Limb (tissue), 2 donors: Measurements from ENCODE around the gene SCNN1B.
"Not testable (repeated sequence)": the region's sequence is repeated elsewhere in the genome, so short reads cannot be mapped to it uniquely, and the experiment has no call there.

Experiments
- DNase-seq, 2 donors: peaks; one replicate each; pipeline ENCODE4 v3.0.0-alpha.2; 2016; ENCODE audit errors: extremely low spot score in 2 of 2

SCNN1B gene

DNA sequence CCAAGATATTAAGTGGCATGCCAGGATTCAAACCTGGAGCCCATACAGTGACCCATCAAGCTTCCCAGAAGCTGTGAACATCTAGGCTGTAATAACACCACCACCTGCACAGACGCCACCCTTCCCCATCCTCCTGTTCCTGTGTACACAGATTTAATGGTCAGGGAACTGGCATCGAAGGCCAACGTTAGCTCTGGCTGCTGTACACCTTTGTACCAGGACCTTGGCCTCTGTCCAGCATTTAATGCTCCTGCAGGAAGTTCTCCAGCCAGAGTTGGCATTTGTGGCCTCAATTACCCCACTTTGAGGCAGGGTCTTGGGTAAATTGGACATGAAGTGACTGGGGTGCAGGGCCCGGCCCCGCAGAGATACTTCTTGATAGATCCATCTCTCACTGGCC lies 49.3 kb downstream of the SCNN1B start:
- no peak for DNase-seq

DNA sequence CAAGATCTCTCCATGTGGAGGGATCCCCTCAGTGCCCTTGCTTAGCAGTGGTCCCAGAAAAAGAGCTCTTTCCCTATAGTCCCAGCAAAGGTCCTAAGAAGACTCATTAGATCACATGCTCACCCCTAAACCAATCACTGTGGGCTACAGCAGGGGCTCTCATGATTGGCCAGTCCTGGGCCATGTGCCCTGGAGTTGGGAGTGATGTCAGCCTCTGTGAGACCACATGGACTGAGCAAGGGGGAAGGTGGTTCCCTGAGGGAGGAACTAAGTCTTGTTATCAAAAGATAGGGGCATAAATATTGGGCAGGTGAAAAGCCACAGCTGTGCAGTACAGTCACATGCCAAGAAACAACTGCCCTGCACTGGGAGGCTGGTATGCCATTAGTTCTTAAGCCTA lies 51.3 kb downstream of the SCNN1B start:
- no peak for DNase-seq

GRCh38 chr16:23354246-23354645 lies 52.1 kb downstream of the SCNN1B start:
- no peak for DNase-seq

GRCh38 chr16:23355106-23355670 lies 53.1 kb downstream of the SCNN1B start:
- DNase-seq = no peak

DNA sequence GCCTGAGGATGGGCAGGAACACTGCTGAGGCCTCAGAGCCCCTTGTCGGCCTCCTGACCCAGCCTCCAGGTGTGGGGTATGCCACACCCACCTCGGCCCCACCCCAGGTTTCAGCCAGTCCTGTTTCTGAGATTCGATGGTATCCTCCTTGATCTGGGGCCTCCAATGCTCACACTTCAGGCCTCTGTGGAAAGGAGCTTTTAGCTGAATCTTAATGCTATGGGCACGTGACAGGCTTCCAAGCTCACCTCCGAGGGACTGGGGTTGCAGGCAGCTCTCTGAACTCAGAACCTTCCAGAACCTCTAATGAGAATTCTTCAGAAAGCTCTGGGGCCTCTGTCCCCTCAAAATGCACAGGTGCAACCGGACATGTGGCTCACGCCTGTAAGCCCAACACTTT lies 54.8 kb downstream of the SCNN1B start:
- DNase-seq = no peak

GRCh38 chr16:23357761-23358290 lies 55.7 kb downstream of the SCNN1B start:
- DNase-seq = no peak

DNA sequence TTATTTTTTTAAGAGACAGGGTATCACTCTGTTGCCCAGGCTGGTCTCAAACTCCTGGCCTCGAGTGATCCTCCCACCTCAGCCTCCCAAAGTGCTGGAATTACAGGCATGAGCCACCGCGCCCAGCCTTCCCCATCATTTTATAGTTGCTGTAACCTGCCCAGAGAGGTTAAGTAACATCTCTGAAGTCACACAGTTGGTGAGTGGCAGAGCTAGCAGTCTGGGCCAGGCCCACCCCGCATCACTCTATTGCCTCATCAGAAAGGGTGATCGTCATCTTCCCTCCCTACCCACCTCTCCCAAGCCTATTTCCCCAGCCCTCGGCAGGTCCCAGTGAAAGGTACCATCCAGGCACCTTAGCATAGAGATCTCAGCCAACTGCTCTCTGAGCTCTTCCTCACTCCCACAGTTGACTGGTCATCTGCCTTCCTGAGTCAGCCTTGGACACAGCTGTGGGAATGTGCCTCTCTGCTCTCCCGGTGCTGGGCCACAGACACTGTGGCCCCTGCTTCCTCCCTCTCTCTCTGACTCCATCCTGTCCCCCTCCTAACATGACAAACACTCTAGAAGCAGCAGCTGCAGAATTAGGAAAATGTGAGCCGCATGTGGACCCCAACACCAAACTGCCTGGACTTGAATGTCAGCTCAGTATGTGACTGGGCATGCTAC lies 57.1 kb downstream of the SCNN1B start:
- DNase-seq = no peak

DNA sequence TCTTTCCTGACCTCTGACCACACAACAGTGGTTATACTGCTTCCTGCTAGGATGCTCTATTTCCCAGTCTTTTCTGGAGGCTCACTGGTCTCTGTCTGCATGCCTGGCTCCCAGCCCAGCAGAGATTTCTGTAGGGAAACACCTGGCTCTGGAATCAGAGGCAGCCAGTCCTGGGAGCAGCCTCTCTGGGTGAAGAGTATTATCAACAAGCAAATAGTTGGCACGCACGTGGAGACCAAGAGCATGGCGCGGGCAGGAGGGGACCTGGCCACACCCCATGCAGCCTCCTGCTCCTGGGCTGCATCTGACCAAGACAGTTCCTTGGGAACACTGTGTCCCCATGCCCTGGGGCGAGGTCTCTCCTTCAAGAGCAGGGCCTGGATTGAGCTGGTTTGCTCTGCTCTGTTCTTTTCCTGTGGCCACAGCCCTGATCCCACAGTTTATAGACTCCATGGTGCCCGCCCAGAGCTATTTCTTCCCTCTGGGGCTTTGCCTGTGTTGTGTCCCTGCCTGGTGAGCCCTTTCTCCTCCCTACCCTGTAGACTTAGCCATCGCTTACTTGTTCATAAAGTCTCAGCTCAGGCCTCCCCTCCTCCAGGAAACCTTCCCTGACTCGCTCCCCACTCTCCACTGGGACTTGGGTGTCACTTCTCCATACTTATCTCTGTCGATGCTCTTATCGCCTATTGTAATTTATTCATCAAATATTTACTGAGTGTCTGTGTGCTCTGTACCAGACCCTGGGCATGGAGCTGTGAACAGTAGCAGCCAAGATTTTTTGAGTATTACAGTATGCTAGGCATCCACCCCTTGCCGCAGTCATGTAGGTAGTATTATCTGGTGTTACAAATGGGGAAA lies 60.6 kb downstream of the SCNN1B start:
- DNase-seq = no peak

DNA sequence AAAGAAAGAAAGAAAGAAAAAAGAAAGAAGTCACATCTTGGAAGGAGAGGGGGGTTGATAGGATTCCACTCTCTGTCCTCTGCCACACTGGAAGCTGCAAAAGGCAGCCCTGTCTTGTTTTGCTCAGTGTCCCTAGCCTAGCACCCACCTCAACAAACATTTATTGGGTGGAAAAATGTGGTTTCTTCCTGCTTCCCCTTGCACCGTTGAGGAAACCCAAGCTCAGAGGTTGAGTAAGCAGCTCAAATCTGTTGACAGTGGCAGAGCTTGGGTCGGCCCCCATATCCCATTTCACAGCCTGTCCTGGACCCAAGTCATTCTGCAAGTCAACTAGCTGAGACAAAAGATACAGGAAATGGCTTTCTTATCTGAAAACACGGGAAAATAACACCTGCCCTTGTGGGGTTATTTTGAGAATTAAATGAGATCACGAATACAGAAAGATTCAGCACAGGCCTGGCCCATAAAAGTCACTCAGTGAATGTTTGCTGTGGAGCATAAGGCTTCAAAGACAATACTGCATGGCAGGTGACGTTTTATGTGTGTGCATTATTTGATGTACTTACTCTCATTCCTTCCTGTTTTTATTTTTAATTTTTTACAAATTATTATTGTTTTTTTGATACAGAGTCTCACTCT lies 63.6 kb downstream of the SCNN1B start:
- no peak for DNase-seq

DNA sequence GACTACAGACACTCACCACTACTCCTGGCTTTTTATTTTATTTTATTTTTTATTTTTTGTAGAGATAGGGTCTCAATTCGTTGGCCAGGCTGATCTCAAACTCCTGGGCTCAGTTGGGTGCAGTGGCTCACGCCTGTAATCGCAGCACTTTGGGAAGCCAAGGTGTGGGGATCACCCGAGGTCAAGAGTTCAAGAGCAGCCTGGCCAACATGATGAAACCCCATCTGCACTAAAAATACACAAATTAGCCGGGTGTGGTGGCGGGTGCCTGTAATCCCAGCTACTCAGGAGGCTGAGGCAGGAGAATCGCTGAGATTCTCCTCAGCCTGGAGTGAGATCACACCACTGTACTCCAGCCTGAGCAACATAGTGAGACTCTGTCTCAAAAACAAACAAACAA lies 64.2 kb downstream of the SCNN1B start:
- DNase-seq = not testable (repeated sequence)

DNA sequence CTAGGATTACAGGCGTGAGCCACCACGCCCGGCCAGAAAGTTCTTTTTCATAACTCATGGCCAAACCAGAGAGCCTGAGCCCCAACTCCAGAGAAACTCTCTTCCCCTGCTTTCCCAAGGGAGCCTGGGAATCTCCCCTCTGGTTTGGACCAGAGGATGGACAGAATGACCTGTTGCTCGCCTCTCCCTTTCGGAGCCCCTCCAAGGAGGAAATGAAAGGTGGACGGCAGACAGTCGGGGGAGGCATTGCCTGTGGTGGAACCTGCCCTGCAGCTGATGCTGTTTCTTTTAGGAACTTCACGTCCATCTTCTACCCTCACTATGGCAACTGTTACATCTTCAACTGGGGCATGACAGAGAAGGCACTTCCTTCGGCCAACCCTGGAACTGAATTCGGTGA lies 65.5 kb downstream of the SCNN1B start:
- DNase-seq = no peak

- DNase-seq = no peak
These were observed 65.9 kb downstream of the SCNN1B start for GRCh38 chr16:23367988-23368387.

GRCh38 chr16:23368469-23368868 lies 66.4 kb downstream of the SCNN1B start:
- DNase-seq = no peak

- no peak for DNase-seq
These were observed 67.3 kb downstream of the SCNN1B start for GRCh38 chr16:23369416-23369815.

DNA sequence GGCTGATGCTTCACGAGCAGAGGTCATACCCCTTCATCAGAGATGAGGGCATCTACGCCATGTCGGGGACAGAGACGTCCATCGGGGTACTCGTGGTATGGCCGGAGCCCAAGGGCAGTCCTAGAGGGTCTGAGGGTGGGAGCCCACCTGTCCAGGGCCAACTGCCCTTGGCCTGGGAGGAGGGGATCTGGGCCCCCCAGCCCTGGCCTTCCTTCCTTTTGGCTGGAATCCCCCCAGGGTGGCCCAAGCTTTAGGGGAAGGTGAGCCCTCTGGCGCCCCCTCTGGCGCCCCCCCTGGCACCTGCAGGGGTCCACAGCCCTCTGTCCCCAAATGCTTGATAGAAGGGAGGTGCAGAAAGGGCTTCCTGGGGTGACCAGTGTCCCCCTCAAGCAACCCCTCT lies 69.3 kb downstream of the SCNN1B start:
- DNase-seq = no peak

DNA sequence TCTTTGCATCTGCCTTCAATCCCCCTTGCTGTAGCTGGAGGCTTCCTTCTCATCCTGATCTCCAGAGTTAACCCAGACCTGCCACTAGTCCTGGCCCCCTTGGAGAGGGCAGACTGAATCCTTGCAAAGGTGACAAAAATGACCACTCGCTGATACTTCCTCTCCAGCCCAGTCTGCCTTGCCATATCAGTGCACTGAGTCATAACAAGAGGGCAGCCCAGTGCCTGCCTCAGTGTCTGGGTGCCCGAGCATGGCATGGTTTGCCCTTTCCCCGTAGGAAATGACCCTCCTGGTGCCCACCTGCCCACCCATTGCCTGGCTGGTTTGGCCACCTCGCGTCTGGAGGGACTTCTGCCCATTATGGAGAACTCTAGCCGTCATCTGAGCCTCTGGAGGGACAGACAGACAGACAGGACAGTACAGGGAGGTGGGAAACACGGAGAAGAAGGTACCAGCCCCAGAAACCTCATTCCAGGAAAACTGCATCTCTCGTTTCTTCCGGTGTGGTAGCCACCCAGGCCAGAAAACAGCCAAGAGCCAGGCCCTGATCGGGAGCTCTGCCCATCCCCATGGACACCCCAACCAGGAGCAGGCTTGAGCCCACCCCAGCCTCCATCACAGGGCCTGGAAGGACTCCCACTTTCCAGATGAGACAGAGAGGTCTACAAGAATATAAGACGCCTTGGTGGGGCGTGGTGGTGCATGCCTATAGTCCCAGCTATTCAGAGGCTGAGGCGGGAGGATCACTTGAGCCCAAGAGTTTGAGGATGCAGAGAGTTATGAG lies 71.5 kb downstream of the SCNN1B start:
- DNase-seq = no peak

DNA sequence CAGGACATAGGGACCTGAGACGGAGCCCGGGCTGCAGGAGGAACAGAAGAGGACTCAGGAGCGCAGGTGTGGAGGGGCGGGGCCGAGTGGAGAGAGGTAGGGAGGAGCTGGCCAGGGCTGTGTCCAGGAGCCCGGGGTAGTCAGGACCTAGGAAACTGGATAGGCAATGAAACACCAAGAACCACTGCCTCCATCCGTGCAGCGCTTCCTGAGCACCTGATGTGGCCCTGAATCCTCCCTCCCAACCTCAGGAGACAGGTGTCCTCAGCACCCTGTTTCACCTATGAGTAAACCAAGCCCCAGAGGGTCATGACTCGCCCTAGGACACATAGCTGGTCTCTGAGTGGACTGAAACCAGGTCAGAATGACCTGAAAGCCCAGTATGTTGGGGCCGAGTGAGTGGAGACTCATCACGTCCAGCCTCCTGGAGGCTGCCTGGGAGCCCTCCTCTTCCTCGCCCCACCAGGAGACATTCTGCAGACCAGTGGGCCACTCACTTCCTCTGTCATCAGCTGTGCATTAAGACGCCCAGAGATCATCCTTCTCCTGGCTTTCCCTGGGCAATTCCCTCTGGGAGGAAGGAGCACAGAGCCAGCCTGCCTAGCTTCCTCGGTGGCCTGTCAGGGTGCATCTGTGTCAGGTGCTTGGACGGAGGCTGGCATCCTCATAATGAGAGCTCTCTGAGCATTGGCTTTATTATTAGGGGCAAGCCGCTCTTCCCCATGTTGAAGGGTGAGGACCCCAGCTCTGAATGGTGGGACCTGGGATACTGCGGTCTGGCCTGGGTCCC lies 72.8 kb downstream of the SCNN1B start:
- no peak for DNase-seq

GRCh38 chr16:23375643-23376042 lies 73.5 kb downstream of the SCNN1B start:
- DNase-seq = no peak

DNA sequence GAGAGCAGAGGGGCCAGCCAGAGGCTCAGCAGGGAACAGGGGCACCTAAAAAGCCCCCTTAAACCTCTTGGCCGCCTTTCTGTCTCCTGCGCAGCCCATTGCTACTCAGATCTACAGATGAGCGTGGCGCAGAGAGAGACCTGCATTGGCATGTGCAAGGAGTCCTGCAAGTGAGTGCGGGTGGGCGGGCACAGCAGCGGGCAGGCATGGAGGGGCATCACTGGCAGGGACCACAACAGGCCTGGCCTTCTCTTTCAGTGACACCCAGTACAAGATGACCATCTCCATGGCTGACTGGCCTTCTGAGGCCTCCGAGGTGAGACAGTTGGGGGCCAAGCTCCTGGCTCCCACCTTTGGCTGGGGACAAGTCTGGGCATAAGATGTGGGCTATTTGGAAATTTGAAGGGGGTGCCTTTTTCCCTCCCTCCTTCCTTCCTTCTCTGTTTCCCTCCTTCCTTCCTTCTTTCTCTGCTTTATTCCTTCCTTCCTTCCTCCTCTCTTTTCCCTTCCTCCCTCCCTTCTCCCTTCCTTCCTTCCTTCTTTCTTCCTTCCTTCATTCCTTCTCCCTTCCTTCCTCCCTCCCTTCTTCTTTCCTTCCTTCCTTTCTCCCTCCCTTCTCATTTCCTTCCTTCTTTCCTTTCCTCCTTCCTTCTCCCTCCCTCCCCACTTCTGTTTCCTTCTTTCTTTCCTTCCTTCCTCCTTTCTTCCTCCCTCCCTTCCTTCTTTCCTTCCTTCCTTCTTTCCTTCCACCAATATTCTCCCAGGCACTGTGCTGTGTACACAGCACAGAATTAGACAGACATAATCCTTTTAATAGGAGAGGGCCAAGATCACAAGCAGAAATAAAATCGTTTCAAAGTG lies 75.2 kb downstream of the SCNN1B start:
- DNase-seq = no peak
